Endothelial cell of umbilical vein (primary cell): ENCODE measurements around the gene PSME3IP1. TPM values are rescaled to one million over a fixed set of nuclear protein-coding genes. Genes with fewer than 3 reads are reported as not detected.
"Not testable (repeated sequence)": the region's sequence is repeated elsewhere in the genome, so short reads cannot be mapped to it uniquely, and the experiment has no call there.

Experiments
- BruUV-seq: library from RNA; stranded (reverse); fragments of 400-500 nt; replicated peaks from 2 replicates; lab custom pipeline; 2021; lab: Mats Ljungman, UMichigan
- CTCF ChIA-PET: fragments of 300-600, 350-600 bp; sonication (Branson Sonifier 250); formaldehyde crosslinking; loops from one replicate; lab custom pipeline; 2021; ENCODE audit warnings: antibody characterized with exemption, inconsistent platforms; lab: Charles Lee
- POLR2A ChIA-PET: fragments of 300-600, 350-600 bp; sonication (Branson Sonifier 250); formaldehyde crosslinking; loops from one replicate; lab custom pipeline; 2021; ENCODE audit warnings: antibody characterized with exemption, inconsistent platforms; lab: Charles Lee
- DNase-seq: peaks from one replicate; pipeline ENCODE4 v3.0.0-alpha.2; 2011; ENCODE audit warnings: low read depth, low spot score
- FAIRE-seq: peaks from 2 replicates; lab custom pipeline; 2011; peaks lifted over from hg19 to GRCh38; lab: Jason Lieb, UNC
- H2AFZ ChIP-seq: 2 replicates; pipeline ENCODE4 v1.6.0; 2012; ENCODE audit warnings: low read depth, low read length, control low read depth, inconsistent platforms
- H3K27ac ChIP-seq: 2 replicates; pipeline ENCODE4 v1.5.1; 2011; ENCODE audit warnings: low read depth, mild to moderate bottlenecking, control low read depth, low read length, moderate library complexity; ENCODE audit not compliant: insufficient read depth
- H3K27me3 ChIP-seq, 2 experiments: 2 replicates each; pipeline versions ENCODE4 v1.6.0 to v1.6.1; 2011; ENCODE audit warnings: low read length in 2 of 2, mixed read lengths in 1 of 2; ENCODE audit not compliant: control insufficient read depth in 2 of 2, insufficient read depth in 2 of 2
- H3K36me3 ChIP-seq, 2 experiments: 2 replicates in 1 of 2; 3 replicates in 1 of 2; pipeline ENCODE4 v1.5.1; 2011; ENCODE audit warnings: low read length in 2 of 2, mild to moderate bottlenecking in 1 of 2, moderate library complexity in 1 of 2; ENCODE audit not compliant: control insufficient read depth in 2 of 2, insufficient read depth in 2 of 2; ENCODE audit errors: extremely low read depth in 1 of 2
- H3K4me1 ChIP-seq: 3 replicates; pipeline ENCODE4 v1.5.1; 2011; ENCODE audit warnings: mild to moderate bottlenecking, low read length; ENCODE audit not compliant: control insufficient read depth, insufficient read depth; ENCODE audit errors: extremely low read depth
- H3K4me2 ChIP-seq: 2 replicates; pipeline ENCODE4 v1.6.1; 2011; ENCODE audit warnings: low read length, control low read depth, mixed read lengths; ENCODE audit not compliant: insufficient read depth
- H3K4me3 ChIP-seq, 3 experiments: fragments of 200-600 bp in 1 of 3; sonication (generic), shearing (Covaris generic) in 1 of 3; replicated peaks in 1 of 3; 2 replicates each; pipeline ENCODE4 v1.5.1; 2011 to 2016; ENCODE audit warnings: control low read depth in 3 of 3, low read length in 3 of 3, mild to moderate bottlenecking in 2 of 3, inconsistent platforms in 1 of 3, low read depth in 1 of 3, moderate library complexity in 1 of 3; ENCODE audit not compliant: insufficient read depth in 1 of 3
- H3K79me2 ChIP-seq: 2 replicates; pipeline ENCODE4 v1.6.0; 2012; ENCODE audit warnings: low read length, inconsistent platforms; ENCODE audit not compliant: control insufficient read depth, insufficient read depth
- H3K9ac ChIP-seq: replicated peaks from 2 replicates; pipeline ENCODE3; 2011; ENCODE audit warnings: low read length, control low read depth; ENCODE audit not compliant: insufficient read depth; ENCODE audit errors: extremely low read depth
- H3K9me1 ChIP-seq: replicated peaks from 3 replicates; pipeline ENCODE4 v1.6.0; 2011; ENCODE audit warnings: mild to moderate bottlenecking, low read length; ENCODE audit not compliant: control insufficient read depth, insufficient read depth; ENCODE audit errors: extremely low read depth
- H3K9me3 ChIP-seq: replicated peaks from 2 replicates; pipeline ENCODE4 v1.5.1; 2012; ENCODE audit warnings: low read length, inconsistent platforms; ENCODE audit not compliant: control insufficient read depth, insufficient read depth
- H4K20me1 ChIP-seq: replicated peaks from 2 replicates; pipeline ENCODE3; 2011; ENCODE audit warnings: mild to moderate bottlenecking, low read length; ENCODE audit not compliant: control insufficient read depth, insufficient read depth; ENCODE audit errors: extremely low read depth
- CTCF ChIP-seq, 2 donors: IDR thresholded peaks; 1 replicate in 1 of 2; 2 replicates in 1 of 2; pipeline ENCODE4 v1.5.1; 2011; ENCODE audit warnings: low read length in 2 of 2, mild to moderate bottlenecking in 2 of 2, moderate library complexity in 2 of 2, control low read depth in 1 of 2, inconsistent platforms in 1 of 2, low read depth in 1 of 2; ENCODE audit not compliant: insufficient read depth in 1 of 2; ENCODE audit errors: extremely low read depth in 1 of 2
- EZH2 ChIP-seq: IDR thresholded peaks from 2 replicates; pipeline ENCODE4 v1.6.1; 2012; ENCODE audit warnings: borderline replicate concordance, low read depth, mild to moderate bottlenecking, moderate library complexity, low read length, inconsistent platforms; ENCODE audit not compliant: severe bottlenecking
- FOS ChIP-seq: IDR thresholded peaks from 2 replicates; pipeline ENCODE4 v1.6.1; 2011; ENCODE audit warnings: mild to moderate bottlenecking, low read length, moderate library complexity, borderline replicate concordance; ENCODE audit not compliant: insufficient read depth
- GATA2 ChIP-seq: IDR thresholded peaks from 2 replicates; pipeline ENCODE4 v1.7.0; 2011; ENCODE audit warnings: low read depth, mild to moderate bottlenecking, moderate library complexity, mixed read lengths, low read length; ENCODE audit not compliant: insufficient read length, insufficient read depth
- JUN ChIP-seq: IDR thresholded peaks from 2 replicates; pipeline ENCODE4 v1.6.1; 2011; ENCODE audit warnings: borderline replicate concordance, low read depth; ENCODE audit not compliant: insufficient read length, insufficient read depth
- MAX ChIP-seq: IDR thresholded peaks from 2 replicates; pipeline ENCODE4 v1.6.1; 2011; ENCODE audit not compliant: insufficient read depth, insufficient read length
- MYC ChIP-seq: IDR thresholded peaks from one replicate; pipeline ENCODE4 v1.6.1; 2011; ENCODE audit warnings: mild to moderate bottlenecking, low read depth, low read length
- POLR2A ChIP-seq: IDR thresholded peaks from 2 replicates; pipeline ENCODE4 v1.6.1; 2012; ENCODE audit warnings: low read depth, mild to moderate bottlenecking, control low read depth, low read length
- POLR2AphosphoS5 ChIP-seq: IDR thresholded peaks from 2 replicates; pipeline ENCODE4 v1.6.1; 2012; ENCODE audit warnings: low read depth, mild to moderate bottlenecking, control low read depth, low read length, moderate library complexity; ENCODE audit not compliant: insufficient read depth
- dilution Hi-C: fragments of 300-500 bp; cut with MboI; formaldehyde crosslinking; loops from one replicate; pipeline ENCODE4 v1.15.0; 2019; ENCODE audit warnings: low sequenced_read_pairs; ENCODE audit not compliant: extremely low pct_ligation_motif_present
- intact Hi-C: fragments of 100-400 bp; cut with micrococcal nuclease; formaldehyde crosslinking; loops from one replicate; pipeline ENCODE4 v1.10.0; 2022
- polyA plus RNA-seq, 4 experiments: library from polyadenylated mRNA; depleted of rRNA in 3 of 4; stranded (reverse) in 3 of 4; unstranded in 1 of 4; fragments of >200 nt; gene quantifications; 2 replicates each; pipeline versions ENCODE4 v1.2.1 to v1.2.3, GENCODE V29; 2011 to 2012; ENCODE audit warnings: missing spikeins in 1 of 4
- total RNA-seq: library from RNA; stranded (reverse); gene quantifications from 2 replicates; pipeline ENCODE4 v1.2.3, GENCODE V29; 2021

PSME3IP1 gene
- total and polyA plus RNA-seq, 2 donors (not counting 3 experiments of a cell fraction or from before 2014, with no cell fraction given), result 86.2 to 91.8 TPM

GRCh38 chr16:57188711-57189002 lies 2.8 kb upstream of the PSME3IP1 start:
- peaks cover 0 to 3% of the 10 kb centered on the region in 2 experiments for H3K36me3 ChIP-seq
- H3K79me2 ChIP-seq, result peaks cover 92% of the 10 kb centered on the region
- ChIA-PET CTCF (no interaction called here), POLR2A (no interaction called here)
- BruUV-seq, result no TSS peak
- TF ChIP-seq GATA2 (no peak), POLR2AphosphoS5 (no peak), JUN (no peak), MAX (no peak), CTCF (IDR thresholded peaks at IDR 0.05; ENCODE audit: extremely low read depth in 1 of 2, insufficient read depth in 1 of 2, low read depth in 1 of 2, low read length in 2 of 2) (no peak), EZH2 (no peak), POLR2A (no peak), FOS (no peak), MYC (no peak)
- H3K27me3 ChIP-seq, result no peaks in the 10 kb centered on the region
- no peak for DNase-seq
- no peak overlapping the region for H3K4me3 ChIP-seq
- H3K27ac ChIP-seq, result no peak overlapping the region
- peaks cover 55% of the 10 kb centered on the region for H3K4me1 ChIP-seq
- dilution Hi-C loops (no loop called here), intact Hi-C loops (loop anchor here (5.0 kb wide), 2 partner anchors 94 to 229 kb away; partner anchors contain the start of gene PLLP)
- no peaks in the 10 kb centered on the region for H3K9me3 ChIP-seq
- no peak overlapping the region for H3K4me2 ChIP-seq
- FAIRE-seq, result no peak
- no peak overlapping the region for H3K9ac ChIP-seq
- no peaks in the 10 kb centered on the region for H3K9me1 ChIP-seq
- no peaks in the 10 kb centered on the region for H4K20me1 ChIP-seq
- H2AFZ ChIP-seq, result no peak overlapping the region

GRCh38 chr16:57187902-57188710 lies 2.3 kb upstream of the PSME3IP1 start:
- H3K9me1 ChIP-seq, dilution Hi-C loops, H4K20me1 ChIP-seq, H3K27me3 ChIP-seq, H3K36me3 ChIP-seq, H3K9me3 ChIP-seq, H2AFZ ChIP-seq, DNase-seq: not testable (repeated sequence)
- H3K4me2 ChIP-seq, result peak overlapping the region; percentile 95
- H3K27ac ChIP-seq, result peak overlapping the region; percentile 87
- ChIA-PET POLR2A (interaction anchor here (0.9 kb wide), 1 partner anchor 58 kb away, joined by 3 read pairs; the partner anchor contains the start of gene ARL2BP), CTCF (interaction anchor here (0.6 to 2.4 kb wide), 3 partner anchors 95 to 266 kb away, joined by 3 to 10 read pairs (median 4); partner anchors contain the start of gene CPNE2)
- peak overlapping the region; percentile 97 for H3K9ac ChIP-seq
- TSS peak; percentile 11 for BruUV-seq
- peak; percentile 26 for FAIRE-seq
- intact Hi-C loops, result loop anchor here (2.0 to 5.0 kb wide), 7 partner anchors 41 to 581 kb away; partner anchors contain the start of genes ARL2BP, CPNE2 and PLLP
- peak overlapping the region; percentile 88 to 95 (median 89) for H3K4me3 ChIP-seq
- H3K79me2 ChIP-seq, result peaks cover 91% of the 10 kb centered on the region
- peaks cover 50% of the 10 kb centered on the region for H3K4me1 ChIP-seq
